ENCODE data around the gene HSDL1.

DNA sequence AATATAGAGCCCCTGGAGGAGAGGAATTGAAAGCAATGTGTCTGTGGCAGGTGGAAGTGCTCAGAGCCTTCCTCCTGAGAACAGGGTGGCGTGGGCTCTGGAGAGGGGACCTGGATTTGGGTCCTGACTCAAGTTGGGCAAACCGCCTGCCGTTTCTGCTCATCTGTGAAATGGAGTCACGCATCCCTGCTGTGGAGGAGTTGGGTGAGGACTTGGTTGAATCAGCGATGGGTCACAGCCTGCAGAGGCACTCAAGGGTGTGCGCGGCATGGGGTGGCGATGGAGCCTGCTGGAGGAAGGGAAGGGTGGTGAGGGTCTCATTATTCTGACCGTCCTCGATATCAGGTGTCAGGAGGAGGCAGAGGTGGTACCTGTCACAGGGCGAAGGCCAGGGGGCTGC is 49.0 kb upstream of the HSDL1 start:
- TF ChIP-seq CTCF (IDR thresholded peaks at IDR 0.05; ENCODE audit: low read depth, low read length) (no peak), EZH2phosphoT487 (IDR thresholded peaks at IDR 0.05; ENCODE audit: low read depth) (no peak)
